Psoas muscle (tissue), 8 donors: Measurements from ENCODE around the gene NXPE1. TPM values are rescaled to one million over a fixed set of nuclear protein-coding genes. Genes with fewer than 3 reads are reported as not detected.

Experiments used
- ATAC-seq, 4 donors: fragments of 200-7000 bp; cut with Tn5 transposase; one replicate each; pipeline ENCODE4 v1.9.1; 2020; ENCODE audit warnings: moderate library complexity in 3 of 4, mild to moderate bottlenecking in 2 of 4
- DNase-seq, 2 donors: peaks; one replicate each; pipeline ENCODE4 v3.0.0-alpha.2; 2020
- H3K27ac ChIP-seq: fragments of 200-600 bp; one replicate; pipeline ENCODE4 v1.8.0; 2022
- H3K27me3 ChIP-seq, 3 donors: fragments of 200-600 bp in 1 of 3; one replicate each; pipeline versions ENCODE4 v1.6.1 to v1.8.0; 2013 to 2022; ENCODE audit warnings: low read length in 2 of 3, mild to moderate bottlenecking in 2 of 3, moderate library complexity in 1 of 3; ENCODE audit not compliant: insufficient read depth in 3 of 3
- H3K36me3 ChIP-seq, 2 donors: fragments of 200-600 bp in 1 of 2; one replicate each; pipeline versions ENCODE4 v1.6.1 to v1.8.0; 2013 to 2022; ENCODE audit warnings: low read depth in 1 of 2, mild to moderate bottlenecking in 1 of 2, moderate library complexity in 1 of 2; ENCODE audit not compliant: insufficient read depth in 1 of 2
- H3K4me1 ChIP-seq: fragments of 200-600 bp; one replicate; pipeline ENCODE4 v1.8.0; 2022
- H3K4me3 ChIP-seq: fragments of 200-600 bp; one replicate; pipeline ENCODE4 v1.8.0; 2022; ENCODE audit warnings: mild to moderate bottlenecking
- H3K9me3 ChIP-seq: fragments of 200-600 bp; one replicate; pipeline ENCODE4 v1.8.0; 2022
- WGBS, 3 donors: extraction: QIAGEN DNeasy Blood & Tissue Kit; methylation state at CpG; one replicate each; pipeline versions ENCODE4 v1.1.6 to v1.1.7; 2013; 5-methylcytosine and 5-hydroxymethylcytosine counted together
- intact Hi-C, 2 donors: fragments of 100-400 bp; cut with DNase I; formaldehyde crosslinking; loops; one replicate each; pipeline versions ENCODE4 v1.11.0 to v1.14.2; 2022
- polyA plus RNA-seq, 3 donors: library from polyadenylated mRNA; stranded (reverse); fragments of 200-250 nt; gene quantifications; one replicate each; pipeline ENCODE4 v1.2.3, GENCODE V29; 2013
- total RNA-seq, 4 donors: library from RNA; stranded (reverse); fragmentation: NEBNext Ultra II Directional in 2 of 4; extraction: Animal tissue kit (Norgen Biotek cat#: 25700) in 2 of 4; gene quantifications; one replicate each; pipeline versions ENCODE4 v1.2.1 to v1.2.4, GENCODE V29; 2021 to 2023
- TF ChIP-seq, protein P1 (sequence below): fragments of 200-600 bp; IDR thresholded peaks from one replicate; pipeline ENCODE4 v1.8.0; 2022; ENCODE audit warnings: antibody characterized with exemption
- donor health status: healthy with polysubstance abuse.
- donor health status: DM: no; HTN: no; CAD: no; lungs with moderate emphysema.
- donor health status: Bipolar disorder and iron deficiency.
- donor health status: healthy.
- donor health status: DM: yes; HTN: yes; CAD: no.
- donor health status: DM: no; HTN: no; CAD: no.
- donor health status: DM: no; HTN: no; CAD: no.
- donor health status: DM: yes; HTN: yes; CAD: no.

The NXPE1 gene
- total and polyA plus RNA-seq, 7 donors = 0.08 to 0.39 (median 0.20) TPM; not detected in 3

DNA sequence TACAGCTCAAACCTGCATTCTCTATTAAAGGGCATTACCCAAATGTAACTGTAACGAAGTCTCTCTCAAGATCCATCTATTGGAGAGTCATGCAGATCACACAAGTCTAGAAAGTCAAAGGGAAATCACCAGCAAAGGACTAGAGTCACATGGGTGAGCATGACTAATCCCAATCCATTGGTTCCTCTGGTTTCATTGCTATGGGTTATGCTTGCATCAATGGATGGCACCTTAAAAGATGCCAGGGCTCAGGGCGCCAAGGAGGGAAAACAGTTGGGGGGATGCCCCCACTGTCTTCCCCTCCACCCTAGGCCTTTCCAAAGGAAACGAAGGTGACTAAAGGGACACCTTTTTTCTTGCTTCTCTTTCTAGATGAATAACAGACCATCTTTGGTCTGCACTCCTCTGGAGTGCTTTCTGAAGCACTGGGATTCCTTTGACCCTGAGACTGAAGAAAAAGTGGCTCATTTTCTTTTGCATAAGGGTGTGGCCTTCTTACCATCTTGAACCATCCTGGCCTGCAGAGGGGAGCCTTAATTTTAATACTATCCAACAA lies 27.8 kb upstream of the NXPE1 start:
- DNase-seq = no peak
- H3K4me1 ChIP-seq = no peaks in the 10 kb centered on the region
- peaks cover 9% of the 10 kb centered on the region for H3K9me3 ChIP-seq
- TF ChIP-seq, protein P1, sequence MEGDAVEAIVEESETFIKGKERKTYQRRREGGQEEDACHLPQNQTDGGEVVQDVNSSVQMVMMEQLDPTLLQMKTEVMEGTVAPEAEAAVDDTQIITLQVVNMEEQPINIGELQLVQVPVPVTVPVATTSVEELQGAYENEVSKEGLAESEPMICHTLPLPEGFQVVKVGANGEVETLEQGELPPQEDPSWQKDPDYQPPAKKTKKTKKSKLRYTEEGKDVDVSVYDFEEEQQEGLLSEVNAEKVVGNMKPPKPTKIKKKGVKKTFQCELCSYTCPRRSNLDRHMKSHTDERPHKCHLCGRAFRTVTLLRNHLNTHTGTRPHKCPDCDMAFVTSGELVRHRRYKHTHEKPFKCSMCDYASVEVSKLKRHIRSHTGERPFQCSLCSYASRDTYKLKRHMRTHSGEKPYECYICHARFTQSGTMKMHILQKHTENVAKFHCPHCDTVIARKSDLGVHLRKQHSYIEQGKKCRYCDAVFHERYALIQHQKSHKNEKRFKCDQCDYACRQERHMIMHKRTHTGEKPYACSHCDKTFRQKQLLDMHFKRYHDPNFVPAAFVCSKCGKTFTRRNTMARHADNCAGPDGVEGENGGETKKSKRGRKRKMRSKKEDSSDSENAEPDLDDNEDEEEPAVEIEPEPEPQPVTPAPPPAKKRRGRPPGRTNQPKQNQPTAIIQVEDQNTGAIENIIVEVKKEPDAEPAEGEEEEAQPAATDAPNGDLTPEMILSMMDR = no peak
- WGBS, 3 donors = 83 to 86% (median 85%) methylated on average over 3 of the region's 3 CpGs
- H3K36me3 ChIP-seq = no peaks in the 10 kb centered on the region
- no peaks in the 10 kb centered on the region for H3K27me3 ChIP-seq
- H3K27ac ChIP-seq = no peak overlapping the region
- H3K4me3 ChIP-seq = no peak overlapping the region
- intact Hi-C loops = no loop called here
- ATAC-seq = no peak

DNA sequence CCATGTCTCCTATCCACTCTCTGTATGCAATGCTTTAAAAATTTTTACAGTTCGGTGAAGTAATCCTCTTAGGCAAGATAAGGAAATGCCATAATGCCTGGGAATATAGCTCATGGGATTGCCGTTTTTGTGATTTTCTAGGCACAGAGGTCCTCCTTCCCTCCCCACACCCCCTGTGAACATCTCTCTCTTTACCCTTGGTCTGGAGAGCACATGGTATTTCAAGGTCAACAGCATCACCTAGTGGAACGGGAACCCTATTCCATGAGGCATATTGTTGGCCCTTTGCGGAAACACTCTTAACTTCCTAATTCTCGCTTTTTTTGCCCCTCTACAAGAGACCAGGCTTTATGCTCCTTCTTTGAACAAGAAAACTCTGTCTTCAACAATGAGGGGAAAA lies 27.1 kb upstream of the NXPE1 start:
- Histone ChIP-seq H3K27ac (no peak overlapping the region), H3K9me3 (peaks cover 9% of the 10 kb centered on the region), H3K36me3 (no peaks in the 10 kb centered on the region), H3K4me1 (no peaks in the 10 kb centered on the region), H3K27me3 (no peaks in the 10 kb centered on the region), H3K4me3 (no peak overlapping the region)
- intact Hi-C loops = no loop called here
- no peak for DNase-seq
- TF ChIP-seq, protein P1 = no peak
- 88 to 93% (median 93%) methylated on average over 5 of the region's 5 CpGs for WGBS, 3 donors
- ATAC-seq = no peak

DNA sequence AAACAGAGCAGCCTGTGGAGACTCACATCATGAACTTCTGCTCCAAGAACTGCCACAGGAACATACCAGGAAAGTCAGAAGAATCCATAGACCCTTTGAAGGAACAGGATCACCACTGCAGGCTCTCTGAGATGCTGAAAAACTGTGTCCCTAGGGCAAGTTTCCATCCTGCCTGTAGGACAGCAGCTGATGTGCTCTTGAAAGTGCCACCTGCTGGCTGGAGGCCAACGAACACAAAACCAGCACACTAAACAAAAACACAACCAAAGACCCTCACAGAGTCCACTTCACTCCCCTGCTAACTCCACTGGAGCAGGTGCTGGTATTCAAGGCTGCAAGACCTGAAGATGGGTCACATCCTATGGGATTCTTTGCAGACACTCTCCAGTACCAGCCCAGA lies 12.0 kb upstream of the NXPE1 start:
- 32 to 48% (median 41%) methylated on average over 1 of the region's 1 CpG for WGBS, 3 donors
- H3K9me3 ChIP-seq = no peaks in the 10 kb centered on the region

DNA sequence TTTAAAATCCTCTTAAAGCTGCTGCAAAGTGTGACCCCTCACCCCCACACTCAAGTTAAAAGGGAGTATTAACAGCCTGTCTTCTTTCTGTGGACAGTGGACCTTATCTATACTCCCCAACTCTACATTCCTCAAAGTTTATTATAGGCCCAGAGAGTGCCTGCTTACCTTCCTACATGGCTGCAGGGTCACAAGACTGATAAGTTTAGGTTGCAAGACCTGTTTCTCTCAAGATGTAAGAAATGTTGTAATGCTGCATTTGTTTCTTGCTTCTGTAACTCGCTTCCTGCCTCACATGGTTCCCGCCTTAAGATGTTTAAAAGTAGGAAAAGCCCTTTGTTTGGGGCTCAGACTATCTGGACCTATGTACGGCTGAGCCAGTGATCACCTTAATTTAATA lies 10.1 kb upstream of the NXPE1 start:
- ATAC-seq (no peak), DNase-seq (no peak)
- WGBS, 3 donors = 75 to 92% (median 77%) methylated on average over 3 of the region's 3 CpGs
- no peaks in the 10 kb centered on the region for H3K9me3 ChIP-seq
- TF ChIP-seq, protein P1 = no peak
- H3K27me3 ChIP-seq = no peaks in the 10 kb centered on the region
- H3K36me3 ChIP-seq = no peaks in the 10 kb centered on the region
- no peak overlapping the region for H3K4me3 ChIP-seq
- no peaks in the 10 kb centered on the region for H3K4me1 ChIP-seq
- intact Hi-C loops = no loop called here
- no peak overlapping the region for H3K27ac ChIP-seq

More for the DNA sequence above, 12.0 kb upstream of the NXPE1 start:
- Histone ChIP-seq H3K27ac (no peak overlapping the region), H3K4me1 (no peaks in the 10 kb centered on the region), H3K4me3 (no peak overlapping the region), H3K27me3 (no peaks in the 10 kb centered on the region), H3K36me3 (no peaks in the 10 kb centered on the region)
- ATAC-seq = no peak
- intact Hi-C loops = no loop called here
- TF ChIP-seq, protein P1 = no peak
- DNase-seq = no peak

DNA sequence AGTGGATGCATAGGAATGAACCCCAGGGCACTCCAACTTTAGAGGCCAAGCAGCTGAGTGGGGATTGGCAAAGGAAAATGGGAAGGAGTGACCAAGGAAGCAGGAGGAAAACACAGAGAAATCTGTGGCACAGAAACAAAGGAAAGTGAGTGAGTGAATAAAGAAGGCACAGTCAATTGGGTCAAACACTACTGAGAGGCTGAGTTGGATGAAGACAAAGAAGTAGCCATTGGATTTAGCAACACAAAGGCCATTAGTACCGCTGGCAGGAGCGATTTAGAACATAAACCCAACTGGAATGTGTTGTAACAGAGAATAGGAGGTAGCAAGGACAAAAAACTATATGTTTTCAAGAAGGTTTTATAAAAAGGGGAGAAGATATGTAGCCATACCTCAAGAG lies 6.6 kb upstream of the NXPE1 start:
- H3K4me3 ChIP-seq = no peak overlapping the region
- ATAC-seq = no peak
- no peak for DNase-seq
- H3K9me3 ChIP-seq = no peaks in the 10 kb centered on the region
- no peak overlapping the region for H3K27ac ChIP-seq
- H3K4me1 ChIP-seq = no peaks in the 10 kb centered on the region
- H3K27me3 ChIP-seq = no peaks in the 10 kb centered on the region
- 35 to 69% (median 53%) methylated on average over 2 of the region's 2 CpGs for WGBS, 3 donors
- intact Hi-C loops = no loop called here
- H3K36me3 ChIP-seq = no peaks in the 10 kb centered on the region
- TF ChIP-seq, protein P1 = no peak
